NK-92 treated with Interleukin-12 subunit alpha and Interleukin-12 subunit beta, amount 100 ng/mL, for 24 hours (cell line): ENCODE results near the gene NANP.

Experiments
- DNase-seq: peaks from one replicate; lab custom pipeline; 2025; lab: John Stamatoyannopoulos, UW

NANP gene

GRCh38 chr20:25571240-25571639, 52.6 kb downstream of the NANP start:
- no peak for DNase-seq

GRCh38 chr20:25570148-25570530, 53.7 kb downstream of the NANP start:
- DNase-seq, result no peak

GRCh38 chr20:25567286-25567685, 56.5 kb downstream of the NANP start:
- DNase-seq, result no peak

GRCh38 chr20:25566821-25567220, 57.0 kb downstream of the NANP start:
- DNase-seq, result no peak

- no peak for DNase-seq
Observed at GRCh38 chr20:25565578-25566157, 58.1 kb downstream of the NANP start.

- no peak for DNase-seq
Observed at GRCh38 chr20:25563876-25564275, 59.9 kb downstream of the NANP start.

GRCh38 chr20:25563362-25563761, 60.5 kb downstream of the NANP start:
- DNase-seq, result no peak
